ENCODE measurements around the gene PLCB1. TPM values are rescaled to one million over a fixed set of nuclear protein-coding genes. Genes with fewer than 3 reads are reported as not detected.

PLCB1 gene
- total and polyA plus RNA-seq, 2 of the 4 experiments (the other 2 are of a cell fraction): 5.6 to 16.1 TPM

DNA sequence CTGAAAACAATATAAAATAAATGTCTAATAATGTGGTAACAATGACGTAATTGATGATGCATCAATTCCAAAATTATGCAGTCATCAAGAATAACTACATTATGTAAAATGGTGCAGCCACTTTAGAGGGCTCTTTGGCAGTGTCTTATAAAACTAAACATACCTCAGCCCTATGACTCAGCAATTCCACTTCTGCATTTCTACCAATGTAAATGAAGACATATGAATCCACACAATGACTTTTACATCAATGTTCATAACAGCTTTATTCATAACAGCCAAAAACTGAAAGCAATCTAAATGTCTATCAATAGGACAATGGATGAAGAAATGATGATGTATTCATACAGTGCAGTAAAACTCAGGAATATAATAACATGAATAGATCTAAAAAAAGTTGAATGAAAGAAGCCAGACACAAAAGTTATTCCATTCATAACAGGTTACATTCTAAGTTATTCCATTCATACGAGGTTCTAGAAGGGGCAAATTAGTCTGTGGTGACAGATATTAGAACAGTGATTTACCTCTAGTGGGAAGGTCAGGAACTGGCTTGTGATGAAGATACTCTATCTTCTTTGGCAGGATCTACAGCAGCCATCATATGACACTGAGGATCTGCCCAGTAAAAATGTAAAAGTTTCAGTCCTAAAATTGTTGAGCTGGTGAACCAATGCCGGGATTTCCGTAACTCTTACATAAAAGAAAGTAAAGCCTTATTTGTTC lies 396.1 kb downstream of the PLCB1 start:
- Histone ChIP-seq H3K27me3 (ENCODE audit: control insufficient read depth, insufficient read depth, low read length) (no peaks in the 10 kb centered on the region), H2AK9ac (replicated peaks; ENCODE audit: low read depth, low read length, poor library complexity) (no peak overlapping the region), H3K14ac (replicated peaks; ENCODE audit: low read depth, low read length) (0 out of 2 replicates have a peak overlapping the region, but pooled peaks have one; percentile 3), H3K4me2 (ENCODE audit: low read depth, low read length) (no peak overlapping the region), H4K8ac (ENCODE audit: low read depth in 2 of 2, low read length in 2 of 2) (peak overlapping the region in 1 of 2 experiments; percentile 47; a peak in 1 of 4 replicates), H3K9me3 (ENCODE audit: control insufficient read depth, insufficient read depth, low read length) (no peaks in the 10 kb centered on the region), H2BK120ac (ENCODE audit: low read depth, low read length) (peak overlapping the region; percentile 41; the same call in 1 of the 2 replicates), H3K4me3 (ENCODE audit: insufficient read depth, low read depth, low read length) (no peak overlapping the region), H3K36me3 (ENCODE audit: control insufficient read depth, insufficient read depth, low read length) (no peaks in the 10 kb centered on the region), H2AFZ (replicated peaks; ENCODE audit: low read length, poor library complexity) (no peak overlapping the region), H3K79me1 (ENCODE audit: low read depth in 1 of 2, low read length in 2 of 2) (no peaks in the 10 kb centered on the region), H4K5ac (ENCODE audit: low read depth, low read length) (no peak overlapping the region), H2BK20ac (ENCODE audit: low read depth, low read length) (peak overlapping the region; percentile 69; the same call in 1 of the 2 replicates), H4K91ac (ENCODE audit: insufficient read depth, low read depth, low read length) (0 out of 2 replicates have a peak overlapping the region, but pooled peaks have one; percentile 14), H2BK5ac (ENCODE audit: low read depth, low read length, poor library complexity, severe bottlenecking) (peak overlapping the region; percentile 61), H2AK5ac (ENCODE audit: low read depth, low read length) (no peak overlapping the region), H3K23ac (ENCODE audit: low read depth, low read length) (peak overlapping the region; percentile 11; the same call in 1 of the 2 replicates), H3K9ac (ENCODE audit: low read depth, low read length) (no peak overlapping the region), H3K18ac (ENCODE audit: low read depth, low read length) (peak overlapping the region; percentile 69; the same call in 1 of the 2 replicates), H3K4me1 (ENCODE audit: control insufficient read depth, insufficient read depth, low read length) (no peaks in the 10 kb centered on the region; the same call in 1 of the 2 replicates), H2BK15ac (ENCODE audit: low read depth, low read length) (peak overlapping the region; percentile 23; the same call in 1 of the 3 replicates), H3K9me1 (ENCODE audit: insufficient read depth, low read length) (no peaks in the 10 kb centered on the region), H3K56ac (ENCODE audit: extremely low read depth, insufficient read depth, low read length) (no peak overlapping the region), H3K4ac (ENCODE audit: low read depth, low read length) (peak overlapping the region; percentile 38; the same call in 1 of the 2 replicates), H3K27ac (ENCODE audit: insufficient read depth, low read length) (no peak overlapping the region), H4K20me1 (ENCODE audit: insufficient read depth, low read length) (no peaks in the 10 kb centered on the region)
- DNase-seq: peak; percentile 95
- intact Hi-C loops (cut with micrococcal nuclease): no loop called here
- BruUV-seq (replicated peaks): no TSS peak
- POLR2A ChIA-PET (ENCODE audit: unreplicated experiment): no interaction called here
- dilution Hi-C loops (cut with HindIII; ENCODE audit: low sequenced_read_pairs, unreplicated experiment): no loop called here
- peak; percentile 67 for ATAC-seq (ENCODE audit: low read depth)
- CTCF ChIA-PET: no interaction called here
- no CpG with 5 or more reads among the region's 4 CpGs for WGBS, 2 experiments (ENCODE audit: extremely low coverage in 2 of 2, insufficient read length in 1 of 2)
- in situ Hi-C loops (cut with MboI; ENCODE audit: low sequenced_read_pairs): no loop called here
- TF ChIP-seq NFE2L2 (IDR thresholded peaks at IDR 0.05; ENCODE audit: low read depth, low read length): peak; percentile 99
- peak; percentile 68 for TF ChIP-seq FOS (IDR thresholded peaks at IDR 0.05; ENCODE audit: low read depth, low read length)
- TF ChIP-seq MXI1 (IDR thresholded peaks at IDR 0.05; ENCODE audit: borderline replicate concordance, low read depth, low read length): no peak
- TF ChIP-seq, protein P1, sequence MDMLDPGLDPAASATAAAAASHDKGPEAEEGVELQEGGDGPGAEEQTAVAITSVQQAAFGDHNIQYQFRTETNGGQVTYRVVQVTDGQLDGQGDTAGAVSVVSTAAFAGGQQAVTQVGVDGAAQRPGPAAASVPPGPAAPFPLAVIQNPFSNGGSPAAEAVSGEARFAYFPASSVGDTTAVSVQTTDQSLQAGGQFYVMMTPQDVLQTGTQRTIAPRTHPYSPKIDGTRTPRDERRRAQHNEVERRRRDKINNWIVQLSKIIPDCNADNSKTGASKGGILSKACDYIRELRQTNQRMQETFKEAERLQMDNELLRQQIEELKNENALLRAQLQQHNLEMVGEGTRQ (IDR thresholded peaks at IDR 0.05; ENCODE audit: low read depth, low read length): no peak
- TF ChIP-seq, protein P2, sequence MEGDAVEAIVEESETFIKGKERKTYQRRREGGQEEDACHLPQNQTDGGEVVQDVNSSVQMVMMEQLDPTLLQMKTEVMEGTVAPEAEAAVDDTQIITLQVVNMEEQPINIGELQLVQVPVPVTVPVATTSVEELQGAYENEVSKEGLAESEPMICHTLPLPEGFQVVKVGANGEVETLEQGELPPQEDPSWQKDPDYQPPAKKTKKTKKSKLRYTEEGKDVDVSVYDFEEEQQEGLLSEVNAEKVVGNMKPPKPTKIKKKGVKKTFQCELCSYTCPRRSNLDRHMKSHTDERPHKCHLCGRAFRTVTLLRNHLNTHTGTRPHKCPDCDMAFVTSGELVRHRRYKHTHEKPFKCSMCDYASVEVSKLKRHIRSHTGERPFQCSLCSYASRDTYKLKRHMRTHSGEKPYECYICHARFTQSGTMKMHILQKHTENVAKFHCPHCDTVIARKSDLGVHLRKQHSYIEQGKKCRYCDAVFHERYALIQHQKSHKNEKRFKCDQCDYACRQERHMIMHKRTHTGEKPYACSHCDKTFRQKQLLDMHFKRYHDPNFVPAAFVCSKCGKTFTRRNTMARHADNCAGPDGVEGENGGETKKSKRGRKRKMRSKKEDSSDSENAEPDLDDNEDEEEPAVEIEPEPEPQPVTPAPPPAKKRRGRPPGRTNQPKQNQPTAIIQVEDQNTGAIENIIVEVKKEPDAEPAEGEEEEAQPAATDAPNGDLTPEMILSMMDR (conservative IDR thresholded peaks at IDR 0.05; ENCODE audit: low read depth, low read length): no peak
- 0 out of 2 replicates have a peak, but pooled peaks have one; percentile 24 for TF ChIP-seq CEBPB (IDR thresholded peaks at IDR 0.05; ENCODE audit: low read depth, low read length)
- peak; percentile 90 for TF ChIP-seq MAFK (IDR thresholded peaks at IDR 0.05; ENCODE audit: low read depth, low read length)
